Anterior cingulate cortex (tissue), 58 donors: Measurements from ENCODE around the gene PKIB.

Experiments
- DNase-seq, 58 donors: peaks; one replicate each; lab custom pipeline; 2025; lab: John Stamatoyannopoulos, UW

PKIB gene

GRCh38 chr6:122663981-122664380, 53.8 kb downstream of the PKIB start:
- DNase-seq = no peak

GRCh38 chr6:122665929-122666328, 55.7 kb downstream of the PKIB start:
- DNase-seq = no peak

DNA sequence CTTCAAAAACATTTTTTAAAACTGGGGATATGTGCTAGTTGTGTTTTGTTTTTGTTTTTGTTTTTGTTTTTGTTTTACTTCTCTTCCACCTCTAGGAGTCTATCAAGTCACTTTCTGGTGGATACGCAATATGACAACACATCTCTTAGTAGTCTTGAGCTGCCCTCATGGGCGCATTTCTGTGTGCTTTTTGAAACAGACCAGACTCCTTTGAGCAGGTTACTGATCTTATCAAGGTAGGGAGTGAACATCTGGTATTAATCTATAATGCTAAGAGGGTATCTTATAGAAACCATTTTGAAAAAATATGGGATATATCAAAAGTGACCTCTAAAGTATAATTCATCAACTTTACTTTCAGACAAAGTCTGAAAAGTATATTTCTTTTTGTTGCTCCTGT, 56.2 kb downstream of the PKIB start:
- no peak for DNase-seq

DNA sequence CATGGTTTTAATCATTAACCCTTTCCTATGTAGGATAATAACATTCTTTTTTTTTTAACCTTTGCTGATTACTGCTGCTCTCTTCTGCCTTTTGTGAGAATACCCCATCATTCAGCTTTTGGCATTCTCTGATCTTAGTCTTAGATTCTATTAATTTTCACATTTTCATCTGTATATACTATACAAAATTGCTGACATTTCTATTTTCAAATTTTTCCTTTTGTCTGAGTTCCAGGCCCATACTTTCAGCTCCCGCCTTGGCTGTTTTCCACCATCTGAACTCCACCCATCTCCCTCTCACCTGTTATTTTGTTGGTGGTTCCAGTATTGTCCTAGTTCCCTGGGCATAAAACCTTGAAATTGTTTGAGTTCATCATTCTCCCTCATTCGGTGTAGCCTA, 59.2 kb downstream of the PKIB start:
- DNase-seq = no peak

- no peak for DNase-seq
Measured at GRCh38 chr6:122669868-122670267, 59.7 kb downstream of the PKIB start.

GRCh38 chr6:122671251-122671650, 61.0 kb downstream of the PKIB start:
- no peak for DNase-seq

DNA sequence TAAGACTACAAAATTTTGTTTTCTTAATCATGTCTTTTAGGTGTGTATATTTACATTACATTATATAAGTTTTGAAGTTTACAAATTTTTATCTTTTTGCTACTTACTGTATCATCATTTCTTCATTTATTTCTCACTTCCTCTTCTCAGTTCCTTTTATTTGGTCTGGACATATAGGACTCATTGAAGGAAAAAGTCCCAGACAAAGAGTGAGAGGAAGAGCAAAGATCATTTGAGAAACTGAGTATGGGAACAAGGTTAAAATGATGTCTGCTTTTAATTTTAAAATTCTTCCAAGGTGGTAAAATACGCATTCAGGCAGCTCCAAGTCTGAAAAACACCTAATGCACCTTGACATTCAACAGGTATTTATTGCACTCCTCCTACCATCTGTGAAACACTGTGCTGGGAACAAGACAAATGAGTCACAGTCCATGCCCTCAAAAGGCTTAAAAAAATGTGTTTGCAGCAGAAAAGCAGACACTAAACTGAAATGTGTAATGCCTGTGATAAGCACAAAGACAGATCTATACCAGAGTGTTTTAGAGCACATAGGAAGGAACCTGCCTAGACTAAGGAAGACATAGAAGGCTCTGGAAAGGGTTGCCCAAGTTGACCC, 63.2 kb downstream of the PKIB start:
- no peak for DNase-seq

- DNase-seq = no peak
Measured at GRCh38 chr6:122676146-122676545, 65.9 kb downstream of the PKIB start.

DNA sequence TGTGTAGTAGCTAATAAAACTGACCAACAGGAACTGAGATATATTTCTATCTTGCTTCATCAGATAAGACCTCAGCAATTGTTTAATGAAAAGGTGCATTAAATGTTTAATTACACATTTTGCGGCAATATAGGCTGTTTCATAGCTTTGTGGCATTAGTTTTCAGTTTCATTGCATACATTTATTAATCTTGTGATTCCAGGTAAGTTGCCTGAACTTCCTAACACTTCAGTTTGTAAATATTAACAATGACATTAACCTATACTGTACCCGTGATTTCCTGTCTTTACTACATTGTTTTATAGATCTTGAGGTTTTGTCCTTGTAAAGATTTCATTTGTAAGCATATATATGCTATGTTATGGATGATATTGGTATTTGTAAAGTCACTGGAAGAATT, 66.5 kb downstream of the PKIB start:
- DNase-seq = no peak

DNA sequence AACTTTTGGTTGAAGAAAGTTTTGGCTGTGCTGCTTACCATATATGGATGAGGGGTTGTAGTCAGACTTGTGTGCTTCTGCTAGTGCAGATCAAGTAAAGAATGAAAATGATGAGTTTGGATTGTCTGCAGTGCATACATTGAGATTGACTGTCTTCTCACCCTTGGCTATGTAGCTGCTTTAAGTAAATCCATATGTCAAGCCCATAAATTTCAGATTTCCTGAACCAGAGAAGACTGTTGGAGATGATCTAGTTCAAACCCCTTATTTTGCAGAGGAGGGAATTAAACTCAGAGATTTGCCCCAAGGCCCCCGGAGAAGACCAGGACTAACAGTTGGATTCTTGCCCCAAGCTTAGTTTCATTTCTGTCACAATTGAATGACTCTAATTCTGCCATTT, 67.2 kb downstream of the PKIB start:
- DNase-seq = no peak

DNA sequence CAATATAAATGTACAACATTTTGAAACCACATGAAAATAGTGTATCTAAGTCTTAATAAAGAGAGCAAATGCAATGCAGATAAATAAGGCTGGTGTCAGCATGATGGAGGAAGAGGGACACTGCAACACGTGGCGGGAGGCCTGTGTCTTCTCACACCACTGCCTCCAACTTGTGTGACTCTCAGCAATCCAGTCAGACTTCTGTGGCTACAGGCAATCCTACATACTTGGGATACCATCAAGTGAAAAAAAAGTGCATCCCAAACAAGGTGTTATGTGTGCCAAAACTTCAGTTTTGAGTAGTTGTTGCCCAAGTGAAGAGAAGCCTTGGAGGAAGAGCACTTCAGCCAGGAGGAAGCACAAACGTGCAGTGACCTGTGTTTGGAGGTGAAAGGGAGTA, 68.6 kb downstream of the PKIB start:
- no peak for DNase-seq

GRCh38 chr6:122681705-122682104, 71.5 kb downstream of the PKIB start:
- no peak for DNase-seq

DNA sequence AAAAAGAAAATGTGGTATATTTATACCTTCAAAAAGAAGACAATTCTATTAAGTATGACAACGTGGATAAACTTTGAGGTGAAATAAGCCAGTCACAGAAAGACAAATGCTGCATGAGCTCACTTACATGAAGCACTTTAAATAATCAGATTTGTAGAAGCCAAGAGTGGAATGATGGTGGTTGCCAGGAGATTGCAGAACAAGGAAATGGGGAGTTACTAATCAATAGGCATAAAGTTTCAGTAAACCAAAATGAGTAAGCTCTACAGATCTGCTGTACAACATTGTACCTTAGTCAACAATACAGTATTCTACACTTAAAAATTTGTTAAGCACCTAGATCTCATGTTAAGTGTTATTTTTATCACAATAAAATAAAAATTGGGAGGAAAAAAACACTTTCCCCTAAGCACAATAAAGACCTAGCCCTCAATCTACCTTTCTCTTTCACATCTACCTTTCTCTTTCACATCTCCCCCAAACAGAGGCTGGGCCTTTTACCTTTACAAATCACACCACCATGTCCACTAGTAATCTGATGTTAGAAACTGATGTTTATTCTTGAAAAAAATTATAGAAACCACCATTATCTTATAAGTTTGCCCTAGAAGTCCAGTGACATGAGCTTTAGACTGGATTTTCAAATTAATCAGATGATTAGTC, 73.9 kb downstream of the PKIB start:
- DNase-seq = no peak

- DNase-seq = no peak
Measured at GRCh38 chr6:122692175-122692598, 82.0 kb downstream of the PKIB start.

DNA sequence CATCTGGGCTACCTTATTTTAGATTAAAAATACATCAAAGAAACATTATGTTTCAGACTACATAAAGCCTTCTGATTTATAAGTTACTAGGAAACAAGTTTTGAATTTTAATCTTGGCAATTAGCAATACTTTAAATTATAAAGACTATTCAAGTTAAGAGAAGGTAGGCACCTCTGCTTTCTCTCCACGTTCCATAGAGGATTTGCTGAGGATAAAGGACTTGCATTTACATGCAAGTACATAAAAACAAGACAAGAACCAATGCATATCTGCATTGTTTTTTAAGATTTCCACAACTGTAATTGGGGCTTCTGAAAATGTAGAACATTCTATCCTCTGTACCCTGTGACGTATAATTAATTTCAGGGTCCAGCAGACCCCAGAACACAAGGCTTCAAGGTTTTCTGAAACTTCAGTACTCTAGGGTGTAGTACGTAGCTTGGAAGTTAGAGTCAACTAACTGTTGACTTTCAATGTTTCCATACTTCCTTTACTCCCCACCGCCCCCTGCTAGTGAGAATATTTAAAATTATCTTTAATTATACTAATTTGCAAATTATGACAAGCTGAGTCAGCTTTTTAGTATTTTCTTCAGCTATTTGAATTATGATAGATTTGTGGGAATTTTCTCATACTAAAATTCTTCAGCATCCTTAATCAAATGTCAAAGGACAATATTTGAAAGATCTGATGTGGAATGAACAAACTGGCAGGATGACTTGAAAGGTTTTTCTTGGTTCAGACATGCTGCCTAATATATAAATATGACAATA, 82.8 kb downstream of the PKIB start:
- DNase-seq = no peak

DNA sequence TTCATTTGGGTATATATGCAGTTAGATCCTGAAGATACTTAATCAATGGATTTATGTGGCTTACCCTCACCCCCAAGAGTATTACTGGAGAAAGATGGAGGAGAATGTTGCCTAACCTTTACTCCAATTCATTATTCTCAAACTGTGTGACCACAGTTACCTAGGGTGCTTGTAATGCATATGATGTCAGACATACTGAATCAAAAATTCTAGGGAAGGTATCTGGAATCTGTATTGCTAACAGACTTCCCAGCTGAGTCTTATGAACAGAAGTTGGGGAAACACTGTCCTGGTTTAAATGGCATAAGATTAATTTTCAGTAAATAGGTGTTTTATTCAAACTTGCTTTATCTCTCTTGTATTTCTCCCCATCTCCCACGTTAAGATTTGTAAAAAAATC, 83.9 kb downstream of the PKIB start:
- DNase-seq = no peak

DNA sequence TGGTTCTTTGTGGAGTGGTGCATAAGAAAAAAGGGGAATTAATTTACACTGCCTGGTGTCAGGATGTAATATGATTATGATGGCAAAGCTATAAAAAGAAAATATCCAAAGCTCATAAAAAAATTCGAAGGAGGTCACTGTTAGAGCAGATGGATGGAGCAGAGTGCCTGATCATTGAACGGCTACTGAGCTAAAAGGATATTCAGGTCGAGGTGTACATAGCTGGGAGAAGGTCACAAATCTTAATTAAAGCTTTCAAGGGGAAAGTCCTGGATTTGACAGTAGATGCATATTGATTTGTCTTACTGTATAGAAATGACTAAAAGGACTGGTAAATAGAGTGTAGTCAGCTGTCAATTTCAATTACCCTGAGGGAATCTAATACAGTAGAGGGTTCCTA, 84.4 kb downstream of the PKIB start:
- DNase-seq = no peak

DNA sequence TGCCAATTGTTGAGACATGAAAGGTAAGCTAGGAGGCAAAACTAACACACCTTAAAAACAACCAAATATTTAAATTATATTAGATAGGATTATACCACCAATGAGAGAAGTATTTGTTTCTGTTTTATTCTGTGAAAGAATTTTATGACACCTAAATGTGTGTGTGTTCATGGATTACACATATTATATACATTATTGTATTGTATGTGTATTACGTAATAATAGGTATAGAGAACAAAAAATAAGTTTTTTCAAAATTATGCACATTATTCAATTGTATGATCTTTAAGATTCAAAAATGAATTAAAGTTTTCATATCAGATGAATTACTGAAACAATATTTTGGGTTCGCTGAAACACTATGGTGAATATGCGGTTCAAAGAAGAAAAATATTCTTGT, 85.0 kb downstream of the PKIB start:
- no peak for DNase-seq

DNA sequence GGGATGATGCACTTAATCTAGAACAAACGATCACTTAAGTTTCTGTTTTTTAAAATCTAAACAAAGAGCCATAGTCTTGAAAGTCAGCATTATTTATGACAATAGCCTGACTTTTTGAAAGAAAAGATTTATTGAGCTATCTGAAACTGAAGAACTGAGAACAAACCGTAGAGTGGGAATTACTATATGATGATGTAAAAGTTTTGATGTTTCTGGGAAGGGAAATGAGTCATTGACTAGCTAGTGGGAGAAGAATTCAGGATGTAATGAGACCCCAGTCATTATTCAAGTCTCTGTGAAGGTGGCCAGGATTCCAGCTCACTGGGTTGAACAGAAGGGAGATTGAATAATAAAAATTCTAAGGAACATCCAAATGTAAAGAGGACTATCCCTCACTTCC, 85.9 kb downstream of the PKIB start:
- no peak for DNase-seq

DNA sequence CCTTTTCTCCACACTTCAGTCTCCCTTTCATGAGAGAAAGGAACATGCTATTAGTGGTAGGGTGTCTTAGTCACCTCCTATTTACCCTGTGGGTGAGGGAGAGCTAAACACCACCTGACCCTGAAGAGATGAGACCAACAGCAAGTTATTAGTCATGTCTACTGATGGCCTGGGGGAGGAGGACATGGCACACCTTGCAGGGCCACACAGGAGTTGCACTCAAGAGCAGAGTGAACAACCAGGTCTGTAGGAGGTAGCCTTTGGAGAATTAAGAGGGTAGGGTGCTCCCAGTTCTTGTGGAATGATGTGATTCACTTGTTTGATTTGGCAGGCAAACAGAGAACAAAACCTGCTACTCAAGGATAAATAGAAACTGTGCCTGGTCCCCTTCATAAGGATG, 86.6 kb downstream of the PKIB start:
- DNase-seq = no peak

GRCh38 chr6:122697458-122697857, 87.3 kb downstream of the PKIB start:
- no peak for DNase-seq

GRCh38 chr6:122701666-122702065, 91.5 kb downstream of the PKIB start:
- DNase-seq = no peak
